H1 (cell line): ENCODE data around the gene CBLC. TPM values are rescaled to one million over a fixed set of nuclear protein-coding genes. Genes with fewer than 3 reads are reported as not detected.

Experiments
- CTCF ChIA-PET: fragments of 300-600 bp; sonication (Branson Sonifier 250); formaldehyde crosslinking; loops from one replicate; lab custom pipeline; 2021; ENCODE audit not compliant: partially characterized antibody; lab: Charles Lee
- POLR2A ChIA-PET: fragments of 300-600 bp; sonication (Branson Sonifier 250); formaldehyde crosslinking; loops from one replicate; lab custom pipeline; 2021; ENCODE audit warnings: inconsistent platforms; ENCODE audit not compliant: partially characterized antibody; lab: Charles Lee
- DNase-seq, 2 experiments: peaks; one replicate each; pipeline versions ENCODE4 v3.0.0 to v3.0.0-alpha.2; 2010 to 2022; ENCODE audit warnings: low spot score in 2 of 2, low read depth in 1 of 2, mixed read lengths in 1 of 2
- FAIRE-seq: peaks from 2 replicates; lab custom pipeline; 2011; peaks lifted over from hg19 to GRCh38; lab: Jason Lieb, UNC
- H2AFZ ChIP-seq: 2 replicates; pipeline ENCODE4 v1.8.1; 2012; ENCODE audit warnings: low read length, inconsistent platforms
- H2AK5ac ChIP-seq: 2 replicates; pipeline ENCODE4 v1.6.1; 2013; ENCODE audit warnings: low read depth, low read length
- H2BK120ac ChIP-seq: replicated peaks from 2 replicates; pipeline ENCODE3; 2013; ENCODE audit warnings: low read depth, low read length, inconsistent platforms
- H2BK12ac ChIP-seq: 2 replicates; pipeline ENCODE4 v1.6.1; 2013; ENCODE audit warnings: low read depth, low read length
- H2BK15ac ChIP-seq: 2 replicates; pipeline ENCODE4 v1.6.1; 2013; ENCODE audit warnings: low read length
- H2BK20ac ChIP-seq: 2 replicates; pipeline ENCODE4 v1.6.1; 2013; ENCODE audit warnings: low read length
- H2BK5ac ChIP-seq: 2 replicates; pipeline ENCODE4 v1.6.1; 2013; ENCODE audit warnings: low read depth, low read length
- H3K14ac ChIP-seq: 2 replicates; pipeline ENCODE4 v1.6.1; 2013; ENCODE audit warnings: inconsistent platforms; ENCODE audit not compliant: insufficient read length
- H3K18ac ChIP-seq: 2 replicates; pipeline ENCODE4 v1.6.1; 2013; ENCODE audit warnings: low read length; ENCODE audit errors: extremely low read depth
- H3K23ac ChIP-seq: 2 replicates; pipeline ENCODE4 v1.6.1; 2013; ENCODE audit warnings: inconsistent platforms; ENCODE audit not compliant: insufficient read length
- H3K23me2 ChIP-seq: 2 replicates; pipeline ENCODE4 v1.6.1; 2013; ENCODE audit warnings: low read depth, low read length
- H3K27ac ChIP-seq: 2 replicates; pipeline ENCODE4 v1.6.1; 2011; ENCODE audit warnings: low read depth, low read length, inconsistent platforms
- H3K27me3 ChIP-seq, 4 experiments: replicated peaks in 1 of 4; 1 replicate in 1 of 4; 2 replicates in 3 of 4; pipeline versions ENCODE4 v1.6.1 to v1.8.1; 2011 to 2013; ENCODE audit warnings: low read length in 3 of 4, mild to moderate bottlenecking in 3 of 4, inconsistent platforms in 2 of 4, mixed read lengths in 2 of 4, moderate library complexity in 1 of 4; ENCODE audit not compliant: control insufficient read depth in 3 of 4, insufficient read depth in 3 of 4; ENCODE audit errors: extremely low read depth in 1 of 4
- H3K36me3 ChIP-seq, 4 experiments: 2 replicates each; pipeline versions ENCODE4 v1.6.1 to v1.8.1; 2011 to 2013; ENCODE audit warnings: mild to moderate bottlenecking in 4 of 4, low read length in 3 of 4, moderate library complexity in 2 of 4, control low read depth in 1 of 4, inconsistent platforms in 1 of 4; ENCODE audit not compliant: insufficient read depth in 4 of 4, control insufficient read depth in 2 of 4
- H3K4ac ChIP-seq: replicated peaks from 2 replicates; pipeline ENCODE3; 2013; ENCODE audit warnings: low read length, low read depth, mixed read lengths, inconsistent platforms; ENCODE audit not compliant: insufficient read length
- H3K4me1 ChIP-seq, 4 experiments: replicated peaks in 1 of 4; 1 replicate in 1 of 4; 2 replicates in 3 of 4; pipeline versions ENCODE4 v1.6.1 to v1.8.1; 2011 to 2013; ENCODE audit warnings: low read length in 3 of 4, inconsistent platforms in 2 of 4, mixed read lengths in 1 of 4; ENCODE audit not compliant: insufficient read depth in 4 of 4, control insufficient read depth in 3 of 4
- H3K4me2 ChIP-seq, 2 experiments: 2 replicates each; pipeline versions ENCODE4 v1.6.1 to v1.8.1; 2011 to 2013; ENCODE audit warnings: low read depth in 2 of 2, low read length in 2 of 2, control low read depth in 1 of 2, inconsistent platforms in 1 of 2, mild to moderate bottlenecking in 1 of 2; ENCODE audit not compliant: insufficient read depth in 1 of 2
- H3K4me3 ChIP-seq, 4 experiments: fragments of 200-600, 300-600 bp in 1 of 4; sonication (generic), shearing (Covaris generic), sonication (Bioruptor Twin) in 1 of 4; 2 replicates each; pipeline versions ENCODE4 v1.5.1 to v1.8.1; 2011 to 2016; ENCODE audit warnings: low read length in 4 of 4, low read depth in 3 of 4, control low read depth in 2 of 4, inconsistent platforms in 2 of 4, mild to moderate bottlenecking in 2 of 4, mixed read lengths in 1 of 4, moderate library complexity in 1 of 4; ENCODE audit not compliant: insufficient read depth in 2 of 4; ENCODE audit errors: extremely low read depth in 1 of 4
- H3K56ac ChIP-seq: replicated peaks from 2 replicates; pipeline ENCODE3; 2013; ENCODE audit warnings: low read depth, mild to moderate bottlenecking, mixed read lengths, low read length, inconsistent platforms; ENCODE audit not compliant: insufficient read length
- H3K79me1 ChIP-seq: 2 replicates; pipeline ENCODE4 v1.6.1; 2013; ENCODE audit warnings: low read depth, low read length, control low read depth
- H3K79me2 ChIP-seq, 2 experiments: 2 replicates each; pipeline versions ENCODE4 v1.6.1 to v1.8.1; 2012 to 2013; ENCODE audit warnings: low read length in 2 of 2, mild to moderate bottlenecking in 2 of 2, inconsistent platforms in 1 of 2; ENCODE audit not compliant: insufficient read depth in 2 of 2, control insufficient read depth in 1 of 2
- H3K9ac ChIP-seq, 4 experiments: replicated peaks in 1 of 4; 1 replicate in 1 of 4; 2 replicates in 3 of 4; pipeline versions ENCODE4 v1.6.1 to v1.8.1; 2011 to 2013; ENCODE audit warnings: low read depth in 3 of 4, low read length in 3 of 4, control low read depth in 2 of 4, mild to moderate bottlenecking in 2 of 4, moderate library complexity in 2 of 4, inconsistent platforms in 1 of 4; ENCODE audit errors: extremely low read depth in 1 of 4
- H3K9me3 ChIP-seq, 2 experiments: 2 replicates each; pipeline versions ENCODE4 v1.6.1 to v1.8.1; 2012 to 2013; ENCODE audit warnings: mild to moderate bottlenecking in 2 of 2, moderate library complexity in 2 of 2, control low read depth in 1 of 2, inconsistent platforms in 1 of 2, low read depth in 1 of 2, low read length in 1 of 2, mixed read lengths in 1 of 2; ENCODE audit not compliant: insufficient read depth in 2 of 2
- H4K20me1 ChIP-seq, 2 experiments: replicated peaks in 1 of 2; 2 replicates each; pipeline versions ENCODE3 to v1.8.1; 2011 to 2013; ENCODE audit warnings: inconsistent platforms in 2 of 2, low read length in 2 of 2, mild to moderate bottlenecking in 1 of 2; ENCODE audit not compliant: insufficient read depth in 2 of 2, control insufficient read depth in 1 of 2
- H4K5ac ChIP-seq: 2 replicates; pipeline ENCODE4 v1.6.1; 2013; ENCODE audit warnings: low read length, low read depth, mixed read lengths, inconsistent platforms; ENCODE audit not compliant: insufficient read length
- H4K8ac ChIP-seq: 2 replicates; pipeline ENCODE4 v1.8.0; 2013; ENCODE audit warnings: mild to moderate bottlenecking, moderate library complexity, low read length, inconsistent platforms; ENCODE audit not compliant: insufficient read depth; ENCODE audit errors: extremely low read depth
- H4K91ac ChIP-seq: replicated peaks from 2 replicates; pipeline ENCODE3; 2013; ENCODE audit warnings: low read length, mixed read lengths, inconsistent platforms; ENCODE audit not compliant: insufficient read length
- CBX5 ChIP-seq: fragments of 300-800, 300-1000 bp; sonication (generic); IDR thresholded peaks from 2 replicates; pipeline ENCODE4 v1.7.1; 2016; ENCODE audit warnings: antibody characterized with exemption, low read length, low read depth
- CHD2 ChIP-seq: IDR thresholded peaks from 2 replicates; pipeline ENCODE4 v1.6.1; 2012; ENCODE audit warnings: low read length, improper control_type of control experiment
- EGR1 ChIP-seq: IDR thresholded peaks from 2 replicates; pipeline ENCODE4 v1.6.1; 2011; ENCODE audit warnings: low read depth, low read length, borderline replicate concordance
- SAP30 ChIP-seq: fragments of 300-600 bp; sonication (generic); IDR thresholded peaks from 2 replicates; pipeline ENCODE4 v1.7.1; 2012; ENCODE audit warnings: low read length, moderate library complexity, mild to moderate bottlenecking, inconsistent platforms; ENCODE audit not compliant: insufficient read depth, insufficient replicate concordance
- SIRT6 ChIP-seq: IDR thresholded peaks from one replicate; pipeline ENCODE4 v1.7.1; 2012; ENCODE audit warnings: low read length, inconsistent platforms
- SP1 ChIP-seq: IDR thresholded peaks from 2 replicates; pipeline ENCODE4 v1.6.1; 2011; ENCODE audit warnings: low read depth, low read length
- TAF1 ChIP-seq: IDR thresholded peaks from 2 replicates; pipeline ENCODE4 v1.6.1; 2011; ENCODE audit warnings: mild to moderate bottlenecking, low read depth, low read length
- WGBS, 2 experiments: shearing (Covaris generic) in 1 of 2; methylation state at CpG; one replicate each; pipeline versions ENCODE4 v1.1.6 to v1.1.7; 2013 to 2015; ENCODE audit warnings: low lambda C conversion rate in 2 of 2, mixed read lengths in 2 of 2, inconsistent platforms in 1 of 2, low coverage in 1 of 2, missing lambda C conversion rate in 1 of 2; ENCODE audit not compliant: insufficient replicate concordance in 2 of 2, insufficient coverage in 1 of 2, insufficient read length in 1 of 2; ENCODE audit errors: extremely low coverage in 1 of 2, missing lambda C conversion rate in 1 of 2; 5-methylcytosine and 5-hydroxymethylcytosine counted together
- polyA plus RNA-seq, 7 experiments: library from polyadenylated mRNA; depleted of rRNA in 3 of 7; stranded (reverse) in 5 of 7; unstranded in 2 of 7; fragments of >200 nt in 5 of 7; fragments of 200-250 nt in 2 of 7; gene quantifications; 1 replicate in 5 of 7; 2 replicates in 1 of 7; 4 replicates in 1 of 7; pipeline versions ENCODE4 v1.2.1 to v1.2.3, GENCODE V29; 2011 to 2013; ENCODE audit warnings: missing spikeins in 2 of 7, mixed read lengths in 2 of 7
- total RNA-seq: library from RNA; stranded (reverse); fragmentation: NEBNext Ultra II Directional; extraction: Animal tissue kit (Norgen Biotek cat#: 25700); gene quantifications from 2 replicates; pipeline ENCODE4 v1.2.1, GENCODE V29; 2021
- TF ChIP-seq, protein P1 (sequence below): IDR thresholded peaks from 2 replicates; pipeline ENCODE4 v1.6.1; 2012; ENCODE audit warnings: inconsistent platforms

CBLC gene
- total and polyA plus RNA-seq, 2 of the 8 experiments (the other 6 are each of a cell fraction or from before 2014, with no cell fraction given), result 17.4 to 35.7 TPM

DNA sequence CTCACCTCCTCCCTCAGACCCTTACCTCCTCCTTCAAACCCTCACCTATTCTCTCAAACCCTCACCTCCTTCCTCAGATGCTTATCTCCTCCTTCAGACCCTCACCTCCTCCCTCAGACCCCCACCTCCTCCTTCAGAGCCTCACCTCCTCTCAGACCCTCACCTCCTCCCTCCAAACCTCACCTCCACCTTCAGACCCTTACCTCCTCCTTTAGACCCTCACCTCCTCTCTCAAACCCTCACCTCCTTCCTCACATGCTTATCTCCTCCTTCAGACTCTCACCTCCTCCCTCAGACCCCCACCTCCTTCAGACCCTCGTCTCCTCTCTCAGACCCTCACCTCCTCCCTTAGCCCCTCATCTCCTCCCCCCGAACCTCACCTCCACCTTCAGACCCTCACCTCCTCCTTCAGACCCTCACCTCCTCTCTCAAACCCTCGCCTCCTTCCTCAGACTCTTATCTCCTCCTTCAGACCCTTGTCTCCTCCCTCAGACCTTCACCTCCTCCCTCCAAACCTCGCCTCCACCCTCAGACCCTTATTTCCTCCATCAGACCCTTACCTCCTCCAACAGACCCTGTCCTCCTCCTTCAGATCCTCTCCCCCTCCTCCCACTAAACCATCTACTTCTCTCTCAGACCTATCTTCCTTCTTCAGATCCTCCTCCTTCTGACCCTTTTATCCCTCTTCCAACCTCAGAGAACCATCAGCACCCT lies 31.6 kb upstream of the CBLC start:
- H3K27ac ChIP-seq, result no peak overlapping the region
- H3K79me2 ChIP-seq, result no peaks in the 10 kb centered on the region
- H3K23ac ChIP-seq, result no peak overlapping the region
- H3K14ac ChIP-seq, result no peak overlapping the region
- H2BK20ac ChIP-seq, result 0 out of 2 replicates have a peak overlapping the region, but pooled peaks have one; percentile 48
- no peaks in the 10 kb centered on the region for H3K9me3 ChIP-seq
- no peak overlapping the region for H3K9ac ChIP-seq
- POLR2A ChIA-PET, result interaction anchor here (0.6 to 2.1 kb wide), 5 partner anchors 9 to 20 kb away, joined by 3 to 4 read pairs (median 4); no protein-coding TSS in a partner anchor
- no peak overlapping the region for H3K56ac ChIP-seq
- no peak overlapping the region; the same call in 1 of the 2 replicates for H3K18ac ChIP-seq
- no peak overlapping the region for H3K4me3 ChIP-seq
- no peak overlapping the region for H2BK5ac ChIP-seq
- no peaks in the 10 kb centered on the region for H3K79me1 ChIP-seq
- no peak overlapping the region for H4K91ac ChIP-seq
- no peak overlapping the region for H4K8ac ChIP-seq
- peak overlapping the region; percentile 60; the same call in 1 of the 2 replicates for H2BK12ac ChIP-seq
- H3K23me2 ChIP-seq, result peaks cover 12% of the 10 kb centered on the region
- H3K4me2 ChIP-seq, result no peak overlapping the region; a peak in 1 of 4 replicates
- H2BK15ac ChIP-seq, result peak overlapping the region; percentile 88
- no peak for DNase-seq
- WGBS, 2 experiments, result 44% methylated on average over 4 of the region's 4 CpGs; no CpG with 5 or more reads in 1 of the 2 experiments
- TF ChIP-seq CHD2 (no peak), SIRT6 (no peak), CBX5 (no peak), EGR1 (no peak), TAF1 (no peak), SP1 (no peak), SAP30 (no peak)
- TF ChIP-seq, protein P1, sequence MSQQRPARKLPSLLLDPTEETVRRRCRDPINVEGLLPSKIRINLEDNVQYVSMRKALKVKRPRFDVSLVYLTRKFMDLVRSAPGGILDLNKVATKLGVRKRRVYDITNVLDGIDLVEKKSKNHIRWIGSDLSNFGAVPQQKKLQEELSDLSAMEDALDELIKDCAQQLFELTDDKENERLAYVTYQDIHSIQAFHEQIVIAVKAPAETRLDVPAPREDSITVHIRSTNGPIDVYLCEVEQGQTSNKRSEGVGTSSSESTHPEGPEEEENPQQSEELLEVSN, result no peak
- TF ChIP-seq, all 59 proteins: peak for 0
- CTCF ChIA-PET, result interaction anchor here (0.7 to 9.4 kb wide), 5 partner anchors 9 to 372 kb away, joined by 3 to 91 read pairs (median 4); no protein-coding TSS in a partner anchor
- no peak overlapping the region for H4K5ac ChIP-seq
- H2AK5ac ChIP-seq, result 0 out of 2 replicates have a peak overlapping the region, but pooled peaks have one; percentile 75
- H3K4me1 ChIP-seq, result peaks cover 0 to 7% (median 3%) of the 10 kb centered on the region in 4 experiments; a peak in 3 of 7 replicates
- H3K4ac ChIP-seq, result no peak overlapping the region
- no peak overlapping the region for H2BK120ac ChIP-seq
- H4K20me1 ChIP-seq, result no peaks in the 10 kb centered on the region
- H3K27me3 ChIP-seq, result peaks cover 22 to 55% (median 42%) of the 10 kb centered on the region in 4 experiments
- FAIRE-seq, result no peak
- no peak overlapping the region for H2AFZ ChIP-seq
- no peaks in the 10 kb centered on the region for H3K36me3 ChIP-seq
